ENCODE results near the gene DTL.

The DTL gene

GRCh38 chr1:212040629-212041412 lies 5.3 kb downstream of the DTL start:
- TF ChIP-seq CTCF (IDR thresholded peaks at IDR 0.05; ENCODE audit: control insufficient read depth, extremely low read depth, insufficient read depth), result no peak
- H3K4me3 ChIP-seq (ENCODE audit: low read depth, low read length), result no peak overlapping the region
- no peak for DNase-seq (ENCODE audit: low read depth)

GRCh38 chr1:212042436-212042835 lies 6.9 kb downstream of the DTL start:
- TF ChIP-seq CTCF (IDR thresholded peaks at IDR 0.05; ENCODE audit: control insufficient read depth, extremely low read depth, insufficient read depth), result no peak
- no peak for DNase-seq (ENCODE audit: low read depth)
- H3K4me3 ChIP-seq (ENCODE audit: low read depth, low read length), result no peak overlapping the region

GRCh38 chr1:212044851-212045250 lies 9.3 kb downstream of the DTL start:
- TF ChIP-seq CTCF (IDR thresholded peaks at IDR 0.05; ENCODE audit: control insufficient read depth, extremely low read depth, insufficient read depth), result no peak
- DNase-seq (ENCODE audit: low read depth), result no peak
- no peak overlapping the region for H3K4me3 ChIP-seq (ENCODE audit: low read depth, low read length)

- H3K4me3 ChIP-seq (ENCODE audit: low read depth, low read length), result no peak overlapping the region
- DNase-seq (ENCODE audit: low read depth), result no peak
- TF ChIP-seq CTCF (IDR thresholded peaks at IDR 0.05; ENCODE audit: control insufficient read depth, extremely low read depth, insufficient read depth), result no peak
These were observed 10.4 kb downstream of the DTL start for GRCh38 chr1:212045981-212046380.

GRCh38 chr1:212053993-212054392 lies 18.4 kb downstream of the DTL start:
- H3K4me3 ChIP-seq (ENCODE audit: low read depth, low read length), result no peak overlapping the region
- no peak for DNase-seq (ENCODE audit: low read depth)
- TF ChIP-seq CTCF (IDR thresholded peaks at IDR 0.05; ENCODE audit: control insufficient read depth, extremely low read depth, insufficient read depth), result no peak

GRCh38 chr1:212055333-212055732 lies 19.8 kb downstream of the DTL start:
- no peak for DNase-seq (ENCODE audit: low read depth)
- TF ChIP-seq CTCF (IDR thresholded peaks at IDR 0.05; ENCODE audit: control insufficient read depth, extremely low read depth, insufficient read depth), result no peak
- no peak overlapping the region for H3K4me3 ChIP-seq (ENCODE audit: low read depth, low read length)

All from LNCaP clone FGC (cell line).